NOMO-1 (cell line): ENCODE results near the gene LAT.

ENCODE experiments used
- DNase-seq, 2 experiments: peaks; one replicate each; lab custom pipeline; 2025; ENCODE audit not compliant: unreplicated experiment in 2 of 2; lab: John Stamatoyannopoulos, UW

Gene LAT

GRCh38 chr16:29007730-29008593 lies 23.1 kb downstream of the LAT start:
- peak in 1 of 2 experiments; percentile 17 for DNase-seq

- DNase-seq = no peak
These were observed 24.4 kb downstream of the LAT start for GRCh38 chr16:29009050-29009837.

GRCh38 chr16:29009838-29010166 lies 24.9 kb downstream of the LAT start:
- no peak for DNase-seq

GRCh38 chr16:29011112-29011511 lies 26.3 kb downstream of the LAT start:
- no peak for DNase-seq

- no peak for DNase-seq
These were observed 27.0 kb downstream of the LAT start for GRCh38 chr16:29011851-29012250.

GRCh38 chr16:29012913-29013553 lies 28.2 kb downstream of the LAT start:
- DNase-seq = peak; percentile 26 to 29

GRCh38 chr16:29014561-29015069 lies 29.8 kb downstream of the LAT start:
- DNase-seq = no peak

GRCh38 chr16:29022196-29022595 lies 37.3 kb downstream of the LAT start:
- DNase-seq = no peak

- no peak for DNase-seq
These were observed 38.7 kb downstream of the LAT start for GRCh38 chr16:29023279-29024277.

- DNase-seq = no peak
These were observed 39.4 kb downstream of the LAT start for GRCh38 chr16:29024278-29024677.

GRCh38 chr16:29025218-29025617 lies 40.4 kb downstream of the LAT start:
- DNase-seq = no peak

- no peak for DNase-seq
These were observed 40.9 kb downstream of the LAT start for GRCh38 chr16:29025735-29026134.

- DNase-seq = no peak
These were observed 43.8 kb downstream of the LAT start for GRCh38 chr16:29028457-29029167.

GRCh38 chr16:29029168-29029994 lies 44.5 kb downstream of the LAT start:
- peak in 1 of 2 experiments; percentile 13 for DNase-seq

- no peak for DNase-seq
These were observed 45.4 kb downstream of the LAT start for GRCh38 chr16:29030086-29030840.
